Peyer's patch (tissue), 4 donors: ENCODE results near the gene PCED1B.
"Not testable (repeated sequence)": the region's sequence is repeated elsewhere in the genome, so short reads cannot be mapped to it uniquely, and the experiment has no call there.

ENCODE experiments used
- CTCF ChIP-seq, 6 experiments: fragments of 450-650 bp in 4 of 6; fragments of 200-600 bp in 2 of 6; sonication (generic) in 1 of 6; IDR thresholded peaks; one replicate each; pipeline ENCODE4 v1.5.1; 2017 to 2019; ENCODE audit warnings: antibody characterized with exemption in 6 of 6, mild to moderate bottlenecking in 3 of 6, moderate library complexity in 1 of 6
- POLR2A ChIP-seq, 2 donors: fragments of 450-650 bp; IDR thresholded peaks; one replicate each; pipeline ENCODE4 v1.5.1; 2017; ENCODE audit warnings: antibody characterized with exemption in 2 of 2, mild to moderate bottlenecking in 2 of 2, moderate library complexity in 2 of 2

- not testable (repeated sequence) for TF ChIP-seq CTCF, POLR2A (IDR thresholded peaks at IDR 0.05)
Observed at GRCh38 chr12:47170281-47170680, 90.9 kb downstream of the PCED1B start.
